OCI-LY1 (cell line): Measurements from ENCODE around the gene LNX1.

Experiments
- H2AFZ ChIP-seq: fragments of 200-600 bp; sonication (generic), shearing (Covaris generic); 2 replicates; pipeline ENCODE4 v1.6.0; 2014; ENCODE audit warnings: antibody characterized with exemption, mild to moderate bottlenecking, low read length
- H3F3A ChIP-seq: fragments of 200-600 bp; sonication (generic), shearing (Covaris generic); 2 replicates; pipeline ENCODE4 v1.6.0; 2014; ENCODE audit warnings: mild to moderate bottlenecking, antibody characterized with exemption, low read length, moderate library complexity; ENCODE audit not compliant: insufficient read depth
- H3K27ac ChIP-seq: fragments of 200-600 bp; sonication (generic); 2 replicates; pipeline ENCODE4 v1.5.1; 2014; ENCODE audit warnings: low read length, mixed run types, mild to moderate bottlenecking, low read depth; ENCODE audit not compliant: poor library complexity, severe bottlenecking
- H3K27me3 ChIP-seq: fragments of 200-600 bp; sonication (generic); 2 replicates; pipeline ENCODE4 v1.6.0; 2014; ENCODE audit warnings: antibody characterized with exemption, mild to moderate bottlenecking, low read length, moderate library complexity; ENCODE audit not compliant: insufficient read depth
- H3K36me3 ChIP-seq: fragments of 200-600 bp; sonication (generic); 2 replicates; pipeline ENCODE4 v1.6.1; 2014; ENCODE audit warnings: mild to moderate bottlenecking, antibody characterized with exemption, low read length, moderate library complexity, mixed read lengths; ENCODE audit not compliant: insufficient read depth
- H3K4me1 ChIP-seq: fragments of 200-600 bp; sonication (generic); 2 replicates; pipeline ENCODE4 v1.5.1; 2014; ENCODE audit warnings: mild to moderate bottlenecking, low read length, moderate library complexity; ENCODE audit not compliant: insufficient read depth, severe bottlenecking
- H3K4me2 ChIP-seq: fragments of 200-600 bp; sonication (generic), shearing (Covaris generic); 2 replicates; pipeline ENCODE4 v1.6.1; 2014; ENCODE audit warnings: low read length
- H3K4me3 ChIP-seq: fragments of 200-600 bp; sonication (generic); 2 replicates; pipeline ENCODE4 v1.5.1; 2014; ENCODE audit warnings: low read length, low read depth, mild to moderate bottlenecking, mixed read lengths; ENCODE audit not compliant: poor library complexity, severe bottlenecking
- H3K79me2 ChIP-seq: fragments of 200-600 bp; shearing (Covaris generic); 2 replicates; pipeline ENCODE4 v1.6.1; 2016; ENCODE audit warnings: mixed run types, low read length, mixed read lengths; ENCODE audit not compliant: insufficient read depth
- H3K9ac ChIP-seq: fragments of 200-600 bp; sonication (generic), shearing (Covaris generic); 2 replicates; pipeline ENCODE4 v1.6.1; 2014; ENCODE audit warnings: mild to moderate bottlenecking, low read length, mixed read lengths
- H3K9me2 ChIP-seq: fragments of 200-600 bp; sonication (generic), shearing (Covaris generic); 2 replicates; pipeline ENCODE4 v1.6.1; 2014; ENCODE audit warnings: low read depth, mild to moderate bottlenecking, low read length, mixed read lengths
- H3K9me3 ChIP-seq: fragments of 200-600 bp; shearing (Covaris generic); 2 replicates; pipeline ENCODE4 v1.6.1; 2014; ENCODE audit warnings: low read length, mixed read lengths
- H4K20me1 ChIP-seq: fragments of 200-600 bp; sonication (generic), shearing (Covaris generic); 2 replicates; pipeline ENCODE4 v1.6.0; 2016; ENCODE audit warnings: mild to moderate bottlenecking, low read length; ENCODE audit not compliant: insufficient read depth
- EZH2 ChIP-seq: fragments of 200-600 bp; sonication (generic), shearing (Covaris generic); IDR thresholded peaks from 2 replicates; pipeline ENCODE4 v1.8.0; 2017; ENCODE audit warnings: borderline replicate concordance, mixed run types, mild to moderate bottlenecking, antibody characterized with exemption, low read length, moderate library complexity, mixed read lengths
- TF ChIP-seq, protein P1 (sequence below): fragments of 200-600 bp; sonication (generic), shearing (Covaris generic); IDR thresholded peaks from 2 replicates; pipeline ENCODE4 v1.5.1; 2017; ENCODE audit warnings: mild to moderate bottlenecking, antibody characterized with exemption, low read length, moderate library complexity, mixed read lengths

The LNX1 gene

GRCh38 chr4:53608242-53608641, 17.0 kb upstream of the LNX1 start:
- H3K4me2 ChIP-seq, result no peak overlapping the region
- no peaks in the 10 kb centered on the region for H3K27me3 ChIP-seq
- H3K4me3 ChIP-seq, result no peak overlapping the region
- no peaks in the 10 kb centered on the region for H3K79me2 ChIP-seq
- no peaks in the 10 kb centered on the region for H3K9me3 ChIP-seq
- H3K9ac ChIP-seq, result no peak overlapping the region
- no peak overlapping the region for H2AFZ ChIP-seq
- no peak overlapping the region for H3K27ac ChIP-seq
- no peaks in the 10 kb centered on the region for H4K20me1 ChIP-seq
- no peaks in the 10 kb centered on the region for H3K4me1 ChIP-seq
- H3K36me3 ChIP-seq, result no peaks in the 10 kb centered on the region
- no peaks in the 10 kb centered on the region for H3K9me2 ChIP-seq
- no peak for TF ChIP-seq EZH2
- TF ChIP-seq, protein P1, sequence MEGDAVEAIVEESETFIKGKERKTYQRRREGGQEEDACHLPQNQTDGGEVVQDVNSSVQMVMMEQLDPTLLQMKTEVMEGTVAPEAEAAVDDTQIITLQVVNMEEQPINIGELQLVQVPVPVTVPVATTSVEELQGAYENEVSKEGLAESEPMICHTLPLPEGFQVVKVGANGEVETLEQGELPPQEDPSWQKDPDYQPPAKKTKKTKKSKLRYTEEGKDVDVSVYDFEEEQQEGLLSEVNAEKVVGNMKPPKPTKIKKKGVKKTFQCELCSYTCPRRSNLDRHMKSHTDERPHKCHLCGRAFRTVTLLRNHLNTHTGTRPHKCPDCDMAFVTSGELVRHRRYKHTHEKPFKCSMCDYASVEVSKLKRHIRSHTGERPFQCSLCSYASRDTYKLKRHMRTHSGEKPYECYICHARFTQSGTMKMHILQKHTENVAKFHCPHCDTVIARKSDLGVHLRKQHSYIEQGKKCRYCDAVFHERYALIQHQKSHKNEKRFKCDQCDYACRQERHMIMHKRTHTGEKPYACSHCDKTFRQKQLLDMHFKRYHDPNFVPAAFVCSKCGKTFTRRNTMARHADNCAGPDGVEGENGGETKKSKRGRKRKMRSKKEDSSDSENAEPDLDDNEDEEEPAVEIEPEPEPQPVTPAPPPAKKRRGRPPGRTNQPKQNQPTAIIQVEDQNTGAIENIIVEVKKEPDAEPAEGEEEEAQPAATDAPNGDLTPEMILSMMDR, result no peak
- no peaks in the 10 kb centered on the region for H3F3A ChIP-seq

DNA sequence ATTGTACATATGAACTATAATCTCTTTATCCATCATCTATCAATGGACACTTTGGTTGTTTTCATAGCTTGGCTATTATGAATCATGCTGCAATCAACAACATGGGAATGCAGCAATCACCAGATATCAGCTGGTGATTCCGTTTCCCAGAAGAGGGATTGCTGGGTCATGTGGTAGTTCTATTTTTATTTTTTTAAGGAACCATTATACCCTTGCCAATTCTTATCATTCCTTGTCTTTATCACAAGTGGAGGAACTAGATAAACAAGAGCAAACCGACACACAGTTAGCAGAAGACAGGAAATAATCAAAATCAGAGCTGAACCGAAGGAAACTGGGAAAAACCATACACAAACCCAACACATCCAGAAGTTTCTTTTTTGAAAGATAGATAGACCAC, 14.5 kb upstream of the LNX1 start:
- Histone ChIP-seq H3K9ac (no peak overlapping the region), H3K9me2 (no peaks in the 10 kb centered on the region), H3K27ac (no peak overlapping the region), H3K4me1 (no peaks in the 10 kb centered on the region), H3K9me3 (no peaks in the 10 kb centered on the region), H3K27me3 (no peaks in the 10 kb centered on the region), H4K20me1 (no peaks in the 10 kb centered on the region), H3K79me2 (no peaks in the 10 kb centered on the region), H3K36me3 (no peaks in the 10 kb centered on the region), H2AFZ (no peak overlapping the region), H3K4me2 (no peak overlapping the region), H3F3A (no peaks in the 10 kb centered on the region), H3K4me3 (no peak overlapping the region)
- TF ChIP-seq EZH2, result no peak
- TF ChIP-seq, protein P1, result no peak

DNA sequence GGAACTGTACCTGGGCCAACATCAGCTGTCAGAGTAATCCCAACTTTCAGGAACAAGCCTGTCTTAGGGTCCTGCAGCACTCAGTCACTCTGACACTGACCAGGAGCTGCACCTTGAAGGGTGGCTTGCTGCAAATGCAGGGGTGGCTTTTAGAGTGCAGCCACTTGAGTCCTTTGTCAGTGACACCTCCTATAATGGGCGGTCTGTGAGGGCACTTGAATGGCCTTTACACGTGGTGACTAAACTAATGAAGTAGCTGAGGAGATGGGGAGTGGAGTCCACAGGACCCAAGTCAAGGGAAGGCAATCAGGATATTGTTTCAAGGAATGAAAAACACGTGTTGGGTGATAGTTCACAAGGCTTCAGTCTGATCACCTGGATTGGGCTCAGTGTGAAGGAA, 11.1 kb upstream of the LNX1 start:
- Histone ChIP-seq H3K79me2 (no peaks in the 10 kb centered on the region), H3K27ac (no peak overlapping the region), H3K36me3 (no peaks in the 10 kb centered on the region), H3K9ac (no peak overlapping the region), H2AFZ (no peak overlapping the region), H3K9me3 (no peaks in the 10 kb centered on the region), H3K4me1 (no peaks in the 10 kb centered on the region), H3K27me3 (no peaks in the 10 kb centered on the region), H3K9me2 (no peaks in the 10 kb centered on the region), H3K4me3 (no peak overlapping the region), H4K20me1 (no peaks in the 10 kb centered on the region), H3K4me2 (no peak overlapping the region), H3F3A (no peaks in the 10 kb centered on the region)
- TF ChIP-seq, protein P1, result no peak
- TF ChIP-seq EZH2, result no peak
